ENCODE results near the gene TMEM156. TPM values are rescaled to one million over a fixed set of nuclear protein-coding genes. Genes with fewer than 3 reads are reported as not detected.

TMEM156 gene
- total and polyA plus RNA-seq, 10 of the 15 experiments (the other 5 are each of a cell fraction or from before 2014, with no cell fraction given) = 20.8 to 48.3 (median 32.7) TPM

- Histone ChIP-seq H2AFZ (ENCODE audit: control insufficient read depth, low read depth, low read length) (no peak overlapping the region), H3K4me2 (ENCODE audit: control insufficient read depth, insufficient read depth) (no peak overlapping the region), H3K4me1 (ENCODE audit: control insufficient read depth, insufficient read depth, low read length) (no peaks in the 10 kb centered on the region), H3K9ac (ENCODE audit: control insufficient read depth, insufficient read depth, low read length) (no peak overlapping the region), H3K79me2 (ENCODE audit: control insufficient read depth, insufficient read depth, low read length) (no peaks in the 10 kb centered on the region), H3K4me3 (no peak overlapping the region), H3K36me3 (ENCODE audit: control insufficient read depth in 2 of 2, insufficient read depth in 2 of 2, low read length in 1 of 2) (no peaks in the 10 kb centered on the region), H3K27me3 (replicated peaks in 1 of 2; ENCODE audit: control insufficient read depth in 2 of 2, insufficient read depth in 2 of 2, low read length in 1 of 2) (no peaks in the 10 kb centered on the region), H3K9me3 (replicated peaks; ENCODE audit: control insufficient read depth, insufficient read depth, low read length) (no peaks in the 10 kb centered on the region; the same call in 2 of the 3 replicates), H4K20me1 (ENCODE audit: control insufficient read depth, insufficient read depth) (no peaks in the 10 kb centered on the region), H3K27ac (ENCODE audit: control insufficient read depth, insufficient read depth) (no peak overlapping the region)
- intact Hi-C loops (cut with micrococcal nuclease; ENCODE audit: unreplicated experiment) (no loop called here), in situ Hi-C loops (cut with MboI) (loop anchor here (25.0 kb wide), 1 partner anchor 517 kb away; no protein-coding TSS in a partner anchor)
- BruUV-seq (replicated peaks) = no TSS peak
- ChIA-PET RAD21 (ENCODE audit: unreplicated experiment) (no interaction called here), POLR2A (no interaction called here), CTCF (no interaction called here), SMC1A (ENCODE audit: uncharacterized antibody, unreplicated experiment) (no interaction called here)
- FAIRE-seq = no peak
- no peak for DNase-seq (ENCODE audit: low read depth, low spot score)
- WGBS (ENCODE audit: insufficient coverage, insufficient replicate concordance, low lambda C conversion rate, missing lambda C conversion rate) = 28% methylated on average over 6 of the region's 6 CpGs
- TF ChIP-seq EZH2 (IDR thresholded peaks at IDR 0.05; ENCODE audit: borderline replicate concordance, control insufficient read depth, low read depth, low read length) (no peak), NR2C1 (IDR thresholded peaks at IDR 0.05) (no peak), TAF1 (IDR thresholded peaks at IDR 0.05; ENCODE audit: borderline replicate concordance, low read depth, low read length) (no peak), MLLT1 (IDR thresholded peaks at IDR 0.05) (no peak), DPF2 (IDR thresholded peaks at IDR 0.05) (no peak), CEBPZ (IDR thresholded peaks at IDR 0.05; ENCODE audit: low read depth, low read length) (no peak), NR2C2 (IDR thresholded peaks at IDR 0.05; ENCODE audit: borderline replicate concordance, control insufficient read depth, insufficient read length, low read depth) (no peak), BCLAF1 (IDR thresholded peaks at IDR 0.05) (no peak), TCF7 (IDR thresholded peaks at IDR 0.05; ENCODE audit: borderline replicate concordance) (no peak), E2F8 (IDR thresholded peaks at IDR 0.05; ENCODE audit: low read depth, partially characterized antibody) (no peak), IRF3 (IDR thresholded peaks at IDR 0.05) (no peak), ZNF207 (IDR thresholded peaks at IDR 0.05; ENCODE audit: borderline replicate concordance) (no peak)
- no peak for ATAC-seq
These were observed 111.5 kb downstream of the TMEM156 start for GRCh38 chr4:38920677-38921076.

Data from GM12878 (cell line).